IPS-15b (cell line): Measurements from ENCODE around the gene TMPRSS3.

Experiments used
- H3K27me3 ChIP-seq: one replicate; pipeline ENCODE4 v1.6.1; 2013; ENCODE audit warnings: low read length; ENCODE audit not compliant: control insufficient read depth, insufficient read depth
- H3K36me3 ChIP-seq: one replicate; pipeline ENCODE4 v1.6.1; 2013; ENCODE audit warnings: low read length; ENCODE audit not compliant: control insufficient read depth, insufficient read depth
- H3K4me1 ChIP-seq: one replicate; pipeline ENCODE4 v1.6.1; 2013; ENCODE audit warnings: mild to moderate bottlenecking, low read length; ENCODE audit not compliant: control insufficient read depth, insufficient read depth
- H3K4me3 ChIP-seq: one replicate; pipeline ENCODE4 v1.5.1; 2013; ENCODE audit warnings: low read depth, low read length
- H3K9ac ChIP-seq: one replicate; pipeline ENCODE4 v1.6.1; 2013; ENCODE audit warnings: low read depth, mild to moderate bottlenecking, low read length
- H3K9me3 ChIP-seq: one replicate; pipeline ENCODE4 v1.6.1; 2013; ENCODE audit warnings: mild to moderate bottlenecking, low read length; ENCODE audit not compliant: control insufficient read depth, insufficient read depth

TMPRSS3 gene

GRCh38 chr21:42395905-42396651 lies at the start of gene TMPRSS3:
TMPRSS3 (minus strand) TSS chr21:42396052; CDS start chr21:42395417, 635 bp downstream.
- Histone ChIP-seq H3K9ac (no peak within 1 kb of the TSS), H3K9me3 (no peaks in the 10 kb centered on the region), H3K4me1 (peaks cover 3% of the 10 kb centered on the region), H3K4me3 (no peak within 1 kb of the TSS), H3K27me3 (no peaks in the 10 kb centered on the region), H3K36me3 (no peaks in the 10 kb centered on the region)

GRCh38 chr21:42445311-42445710 lies 49.5 kb upstream of the TMPRSS3 start:
- Histone ChIP-seq H3K36me3 (no peaks in the 10 kb centered on the region), H3K9me3 (no peaks in the 10 kb centered on the region), H3K27me3 (no peaks in the 10 kb centered on the region)

GRCh38 chr21:42444745-42445059 lies 48.9 kb upstream of the TMPRSS3 start:
- H3K9me3 ChIP-seq, result no peaks in the 10 kb centered on the region
- H3K4me3 ChIP-seq, result no peak overlapping the region
- H3K27me3 ChIP-seq, result no peaks in the 10 kb centered on the region
- no peaks in the 10 kb centered on the region for H3K4me1 ChIP-seq
- H3K36me3 ChIP-seq, result no peaks in the 10 kb centered on the region
- H3K9ac ChIP-seq, result no peak overlapping the region

More at GRCh38 chr21:42445311-42445710, 49.5 kb upstream of the TMPRSS3 start:
- Histone ChIP-seq H3K4me1 (no peaks in the 10 kb centered on the region), H3K9ac (no peak overlapping the region), H3K4me3 (no peak overlapping the region)

- Histone ChIP-seq H3K36me3 (no peaks in the 10 kb centered on the region), H3K4me3 (no peak overlapping the region), H3K9me3 (no peaks in the 10 kb centered on the region), H3K27me3 (no peaks in the 10 kb centered on the region), H3K9ac (no peak overlapping the region), H3K4me1 (no peaks in the 10 kb centered on the region)
These were observed 48.3 kb upstream of the TMPRSS3 start for GRCh38 chr21:42443876-42444744.

- H3K4me3 ChIP-seq, result no peak overlapping the region
- no peaks in the 10 kb centered on the region for H3K4me1 ChIP-seq
- no peaks in the 10 kb centered on the region for H3K27me3 ChIP-seq
- no peaks in the 10 kb centered on the region for H3K36me3 ChIP-seq
- H3K9me3 ChIP-seq, result no peaks in the 10 kb centered on the region
- no peak overlapping the region for H3K9ac ChIP-seq
These were observed 47.4 kb upstream of the TMPRSS3 start for GRCh38 chr21:42443181-42443785.

GRCh38 chr21:42441963-42442362 lies 46.1 kb upstream of the TMPRSS3 start:
- no peak overlapping the region for H3K4me3 ChIP-seq
- no peak overlapping the region for H3K9ac ChIP-seq
- H3K36me3 ChIP-seq, result no peaks in the 10 kb centered on the region
- no peaks in the 10 kb centered on the region for H3K27me3 ChIP-seq
- no peaks in the 10 kb centered on the region for H3K4me1 ChIP-seq
- no peaks in the 10 kb centered on the region for H3K9me3 ChIP-seq

- no peak overlapping the region for H3K9ac ChIP-seq
- no peaks in the 10 kb centered on the region for H3K27me3 ChIP-seq
- no peaks in the 10 kb centered on the region for H3K9me3 ChIP-seq
- H3K36me3 ChIP-seq, result no peaks in the 10 kb centered on the region
- no peak overlapping the region for H3K4me3 ChIP-seq
- H3K4me1 ChIP-seq, result no peaks in the 10 kb centered on the region
These were observed 44.4 kb upstream of the TMPRSS3 start for GRCh38 chr21:42440187-42440792.

GRCh38 chr21:42439284-42440186 lies 43.7 kb upstream of the TMPRSS3 start:
- Histone ChIP-seq H3K4me1 (no peaks in the 10 kb centered on the region), H3K9me3 (no peaks in the 10 kb centered on the region), H3K36me3 (no peaks in the 10 kb centered on the region), H3K27me3 (peaks cover 2% of the 10 kb centered on the region), H3K9ac (no peak overlapping the region), H3K4me3 (no peak overlapping the region)

GRCh38 chr21:42438316-42439205 lies 42.7 kb upstream of the TMPRSS3 start:
- no peak overlapping the region for H3K9ac ChIP-seq
- no peaks in the 10 kb centered on the region for H3K36me3 ChIP-seq
- no peak overlapping the region for H3K4me3 ChIP-seq
- H3K27me3 ChIP-seq, result peaks cover 2% of the 10 kb centered on the region
- H3K9me3 ChIP-seq, result no peaks in the 10 kb centered on the region
- H3K4me1 ChIP-seq, result no peaks in the 10 kb centered on the region

- H3K9ac ChIP-seq, result no peak overlapping the region
- no peaks in the 10 kb centered on the region for H3K36me3 ChIP-seq
- peaks cover 2% of the 10 kb centered on the region for H3K27me3 ChIP-seq
- H3K4me1 ChIP-seq, result no peaks in the 10 kb centered on the region
- no peak overlapping the region for H3K4me3 ChIP-seq
- H3K9me3 ChIP-seq, result no peaks in the 10 kb centered on the region
These were observed 41.9 kb upstream of the TMPRSS3 start for GRCh38 chr21:42437786-42438185.
